Measurements from ENCODE around the gene CCNA1. TPM values are rescaled to one million over a fixed set of nuclear protein-coding genes. Genes with fewer than 3 reads are reported as not detected.

Gene CCNA1
- total RNA-seq, 2 donors from 2014 or later: not detected

DNA sequence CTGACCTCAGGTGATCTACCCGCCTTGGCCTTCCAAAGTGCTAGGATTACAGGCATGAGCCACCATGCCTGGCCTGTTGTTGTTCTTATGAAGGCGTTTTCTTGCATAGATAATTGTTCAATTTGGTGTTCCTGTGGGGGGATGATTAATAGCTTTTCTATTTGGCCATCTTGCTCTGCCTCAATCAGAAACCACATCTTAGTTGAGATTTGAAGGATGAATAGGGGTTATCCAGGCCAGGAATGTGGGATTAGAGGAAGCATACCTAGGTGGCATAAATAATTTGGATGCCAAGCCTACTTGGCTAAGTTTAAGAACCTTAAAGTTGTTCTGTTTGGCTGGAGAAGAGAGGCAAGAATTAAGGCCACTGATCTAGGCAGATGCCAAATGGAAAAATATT is 44.4 kb downstream of the CCNA1 start:
- no peaks in the 10 kb centered on the region for H3K4me1 Mint-ChIP-seq
- H3K27ac Mint-ChIP-seq: no peak overlapping the region
- H3K4me3 Mint-ChIP-seq: no peak overlapping the region
- ATAC-seq (no peak), DNase-seq (no peak)
- no peaks in the 10 kb centered on the region for H3K36me3 Mint-ChIP-seq (ENCODE audit: low read depth)
- H3K27me3 Mint-ChIP-seq: no peaks in the 10 kb centered on the region
- H3K9me3 ChIP-seq (ENCODE audit: control insufficient read depth, low read length, poor library complexity, severe bottlenecking): no peaks in the 10 kb centered on the region

DNA sequence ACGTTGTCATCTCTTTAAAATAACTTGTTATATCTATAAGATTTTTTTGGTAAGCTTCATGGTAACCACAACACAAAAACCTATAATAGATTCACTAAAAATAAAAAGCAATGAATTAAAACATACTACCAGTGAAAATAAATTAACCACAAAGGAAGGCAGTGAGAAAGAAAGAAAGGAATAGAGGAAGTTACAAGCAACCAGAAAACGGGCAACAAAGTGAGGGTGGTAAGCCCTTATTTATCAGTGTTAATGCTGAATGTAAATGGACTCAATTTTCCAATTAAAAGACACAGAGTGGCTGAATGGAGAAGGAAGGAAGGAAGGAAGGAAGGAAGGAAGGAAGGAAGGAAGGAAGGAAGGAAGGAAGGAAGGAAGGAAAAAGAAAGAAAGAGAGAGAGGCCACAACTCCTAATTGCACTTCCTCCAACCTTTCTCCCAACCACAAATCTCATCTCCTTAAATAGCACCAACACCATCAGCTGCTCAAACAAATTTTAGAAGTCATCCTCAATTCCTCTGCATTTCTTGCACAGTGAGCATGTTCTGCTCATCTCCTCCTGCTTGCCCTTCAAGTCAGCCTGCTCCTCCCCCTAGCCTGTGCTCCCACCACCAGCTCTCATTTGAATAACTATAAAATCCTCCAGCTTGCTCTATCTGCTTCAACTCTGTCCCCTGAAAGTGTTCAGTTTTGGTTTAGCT is 48.6 kb downstream of the CCNA1 start:
- ATAC-seq: no peak
- no peaks in the 10 kb centered on the region for H3K27me3 Mint-ChIP-seq
- peaks cover 2% of the 10 kb centered on the region for H3K9me3 ChIP-seq (ENCODE audit: control insufficient read depth, low read length, poor library complexity, severe bottlenecking)
- H3K27ac Mint-ChIP-seq: no peak overlapping the region
- H3K4me3 Mint-ChIP-seq: no peak overlapping the region
- H3K4me1 Mint-ChIP-seq: peaks cover 2% of the 10 kb centered on the region
- H3K36me3 Mint-ChIP-seq (ENCODE audit: low read depth): no peaks in the 10 kb centered on the region
- DNase-seq: no peak

DNA sequence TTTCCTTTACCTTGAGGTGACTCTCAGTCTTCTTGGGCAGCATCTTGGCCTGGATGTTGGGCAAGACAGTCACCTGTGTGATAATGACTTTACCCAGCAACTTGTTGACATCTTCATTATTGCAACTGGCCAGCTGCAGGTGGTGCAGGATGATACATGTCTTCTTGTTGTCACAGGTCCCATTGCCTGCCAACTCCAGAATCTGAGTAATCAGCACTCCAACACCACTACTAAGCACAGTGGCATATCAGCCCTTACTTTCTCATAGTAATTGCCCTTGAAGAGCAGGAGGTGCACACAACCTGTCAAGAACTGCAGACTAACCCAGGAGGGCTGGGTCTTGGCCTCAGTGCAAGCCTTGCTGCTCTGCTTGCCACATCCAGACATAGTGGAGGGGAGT is 57.8 kb downstream of the CCNA1 start:
- H3K4me1 Mint-ChIP-seq: no peaks in the 10 kb centered on the region
- no peak overlapping the region for H3K27ac Mint-ChIP-seq
- H3K4me3 Mint-ChIP-seq: no peak overlapping the region
- no peaks in the 10 kb centered on the region for H3K27me3 Mint-ChIP-seq
- H3K36me3 Mint-ChIP-seq (ENCODE audit: low read depth): no peaks in the 10 kb centered on the region
- DNase-seq (no peak), ATAC-seq (no peak)
- no peaks in the 10 kb centered on the region for H3K9me3 ChIP-seq (ENCODE audit: control insufficient read depth, low read length, poor library complexity, severe bottlenecking)

Other genes with a start within 250 kb of the CCNA1 start
- gene SOHLH2, start 217.9 kb upstream of the CCNA1 start, total RNA-seq: not detected
- not detected for gene CCDC169, start 134.7 kb upstream of the CCNA1 start, total RNA-seq
- 10 to 100 TPM; 25.6 to 34.8 TPM for gene SPART, start 86.1 kb upstream of the CCNA1 start, total RNA-seq
- not detected for gene SERTM1, start 241.5 kb downstream of the CCNA1 start, total RNA-seq